Neural progenitor cell (in vitro differentiated cells): ENCODE results near the gene C21orf58.
A peak's percentile ranks its signal among the peaks of the same experiment; 100 is the strongest.

Experiments used
- EZH2 ChIP-seq: fragments of 200-600 bp; sonication (generic); IDR thresholded peaks from 2 replicates; pipeline ENCODE4 v1.6.1; 2017; ENCODE audit warnings: antibody characterized with exemption, mild to moderate bottlenecking, moderate library complexity
- TF ChIP-seq, protein P1 (sequence below): fragments of 200-600 bp; sonication (generic); IDR thresholded peaks from 2 replicates; pipeline ENCODE4 v1.5.1; 2017; ENCODE audit warnings: antibody characterized with exemption, mild to moderate bottlenecking

DNA sequence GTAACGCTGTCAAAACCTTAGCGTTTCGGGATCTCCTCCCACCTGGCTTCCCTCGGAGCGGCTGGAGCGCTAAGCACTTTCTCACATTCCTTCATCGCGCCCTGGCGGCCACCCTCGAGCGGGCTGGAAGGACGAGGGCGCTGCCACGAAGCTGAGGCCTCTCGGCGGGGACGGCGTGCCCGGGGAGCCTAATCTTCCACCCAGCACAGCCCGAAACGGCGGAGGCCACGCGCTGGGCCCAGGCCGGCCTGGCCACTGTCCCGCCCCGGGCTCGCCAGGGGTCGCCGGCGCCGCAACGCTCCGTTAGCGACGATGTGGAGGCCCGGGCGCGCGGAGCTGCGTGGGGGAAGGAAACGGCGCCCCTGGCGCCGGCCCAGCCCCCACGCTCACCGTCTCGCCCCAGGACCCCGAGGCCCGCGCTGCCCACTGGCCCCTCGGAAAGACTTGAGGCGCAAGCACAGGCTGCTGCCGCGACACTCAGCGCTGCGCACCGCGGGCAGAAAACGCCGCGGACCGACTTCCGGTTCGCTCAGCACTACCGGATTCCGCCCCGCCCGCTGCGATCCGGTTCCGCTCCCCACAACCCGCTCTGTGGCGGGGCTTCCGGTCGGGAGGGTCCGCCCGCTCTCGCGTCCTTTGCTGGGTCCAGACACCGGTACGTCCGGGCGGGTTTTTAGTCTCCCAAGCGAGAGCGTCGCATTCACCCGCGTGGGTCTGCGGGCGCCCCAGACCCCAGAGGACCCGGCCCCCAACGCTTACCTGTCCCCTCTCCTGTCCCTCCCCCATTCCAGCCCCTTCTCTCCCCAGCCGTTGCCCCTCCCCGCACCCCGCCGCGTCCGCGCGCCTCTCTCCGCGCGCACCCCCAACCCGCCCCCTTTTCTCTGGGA, 37.7 kb downstream of the C21orf58 start, which contains the start of gene YBEY:
- TF ChIP-seq, protein P1, sequence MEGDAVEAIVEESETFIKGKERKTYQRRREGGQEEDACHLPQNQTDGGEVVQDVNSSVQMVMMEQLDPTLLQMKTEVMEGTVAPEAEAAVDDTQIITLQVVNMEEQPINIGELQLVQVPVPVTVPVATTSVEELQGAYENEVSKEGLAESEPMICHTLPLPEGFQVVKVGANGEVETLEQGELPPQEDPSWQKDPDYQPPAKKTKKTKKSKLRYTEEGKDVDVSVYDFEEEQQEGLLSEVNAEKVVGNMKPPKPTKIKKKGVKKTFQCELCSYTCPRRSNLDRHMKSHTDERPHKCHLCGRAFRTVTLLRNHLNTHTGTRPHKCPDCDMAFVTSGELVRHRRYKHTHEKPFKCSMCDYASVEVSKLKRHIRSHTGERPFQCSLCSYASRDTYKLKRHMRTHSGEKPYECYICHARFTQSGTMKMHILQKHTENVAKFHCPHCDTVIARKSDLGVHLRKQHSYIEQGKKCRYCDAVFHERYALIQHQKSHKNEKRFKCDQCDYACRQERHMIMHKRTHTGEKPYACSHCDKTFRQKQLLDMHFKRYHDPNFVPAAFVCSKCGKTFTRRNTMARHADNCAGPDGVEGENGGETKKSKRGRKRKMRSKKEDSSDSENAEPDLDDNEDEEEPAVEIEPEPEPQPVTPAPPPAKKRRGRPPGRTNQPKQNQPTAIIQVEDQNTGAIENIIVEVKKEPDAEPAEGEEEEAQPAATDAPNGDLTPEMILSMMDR, result peak; percentile 48
- no peak for TF ChIP-seq EZH2
